NCI-H2227 treated with DMSO at 0.1 percent for 48 hours (cell line): ENCODE data around the gene AGTRAP.

Experiments used
- DNase-seq: peaks from one replicate; lab custom pipeline; 2025; lab: John Stamatoyannopoulos, UW

Gene AGTRAP

GRCh38 chr1:11735854-11736745 is at the start of gene AGTRAP:
Gene AGTRAP, plus strand, starts transcription at chr1:11736136. Its CDS starts 73 bp downstream, at chr1:11736209.
- DNase-seq: peak; percentile 79

- no peak for DNase-seq
Observed at GRCh38 chr1:11688506-11688905, 47.4 kb upstream of the AGTRAP start.

- DNase-seq: peak; percentile 60
Observed at GRCh38 chr1:11690397-11691301, 45.3 kb upstream of the AGTRAP start.

- DNase-seq: peak; percentile 30
Observed at GRCh38 chr1:11691302-11691914, 44.5 kb upstream of the AGTRAP start, which contains the start of gene DRAXIN. Gene DRAXIN, plus strand, starts transcription at chr1:11691710. Its CDS starts 14,549 bp downstream, at chr1:11706259.

GRCh38 chr1:11691928-11692711 is 43.8 kb upstream of the AGTRAP start:
- DNase-seq: no peak

- no peak for DNase-seq
Observed at GRCh38 chr1:11693024-11693590, 42.8 kb upstream of the AGTRAP start.

- DNase-seq: no peak
Observed at GRCh38 chr1:11693917-11694316, 42.0 kb upstream of the AGTRAP start.

GRCh38 chr1:11695861-11696260 is 40.1 kb upstream of the AGTRAP start:
- no peak for DNase-seq

- no peak for DNase-seq
Observed at GRCh38 chr1:11697188-11697892, 38.6 kb upstream of the AGTRAP start.

GRCh38 chr1:11697893-11698210 is 38.1 kb upstream of the AGTRAP start:
- no peak for DNase-seq

GRCh38 chr1:11700601-11701467 is 35.1 kb upstream of the AGTRAP start:
- DNase-seq: no peak

- DNase-seq: no peak
Observed at GRCh38 chr1:11701551-11701961, 34.4 kb upstream of the AGTRAP start.

- DNase-seq: no peak
Observed at GRCh38 chr1:11701981-11702803, 33.7 kb upstream of the AGTRAP start.

- no peak for DNase-seq
Observed at GRCh38 chr1:11703357-11704193, 32.4 kb upstream of the AGTRAP start.

- no peak for DNase-seq
Observed at GRCh38 chr1:11704194-11704529, 31.8 kb upstream of the AGTRAP start.

- DNase-seq: no peak
Observed at GRCh38 chr1:11704691-11705475, 31.1 kb upstream of the AGTRAP start.

GRCh38 chr1:11705596-11705995 is 30.3 kb upstream of the AGTRAP start:
- DNase-seq: no peak
